Right lobe of liver (tissue), 6 donors: ENCODE data around the gene TBX10. TPM values are rescaled to one million over a fixed set of nuclear protein-coding genes. Genes with fewer than 3 reads are reported as not detected.

ENCODE experiments used
- ATAC-seq, 4 donors: fragments of 200-7000 bp; cut with Tn5 transposase; one replicate each; pipeline ENCODE4 v1.9.1; 2020; ENCODE audit warnings: mild to moderate bottlenecking in 4 of 4, moderate library complexity in 4 of 4
- DNase-seq, 3 donors: peaks; one replicate each; pipeline ENCODE4 v3.0.0-alpha.2; 2020
- H3K27ac ChIP-seq, 3 donors: fragments of 200-600 bp; one replicate each; pipeline ENCODE4 v1.8.0; 2022
- H3K27me3 ChIP-seq, 2 donors: fragments of 200-600 bp; one replicate each; pipeline ENCODE4 v1.8.0; 2022
- H3K36me3 ChIP-seq, 4 donors: fragments of 200-600 bp; sonication (generic) in 1 of 4; one replicate each; pipeline versions ENCODE4 v1.5.1 to v1.8.0; 2017 to 2022; ENCODE audit warnings: control low read depth in 1 of 4
- H3K4me1 ChIP-seq, 4 donors: fragments of 200-600 bp; sonication (generic) in 1 of 4; one replicate each; pipeline versions ENCODE4 v1.5.1 to v1.8.0; 2017 to 2022; ENCODE audit warnings: control low read depth in 1 of 4
- H3K4me3 ChIP-seq, 3 donors: fragments of 200-600 bp; one replicate each; pipeline ENCODE4 v1.8.0; 2022
- H3K9me3 ChIP-seq, 4 donors: fragments of 200-600 bp; sonication (generic) in 1 of 4; one replicate each; pipeline versions ENCODE4 v1.5.1 to v1.8.0; 2017 to 2022; ENCODE audit warnings: control low read depth in 1 of 4
- POLR2A ChIP-seq: fragments of 450-650 bp; IDR thresholded peaks from one replicate; pipeline ENCODE4 v1.6.1; 2017; ENCODE audit warnings: antibody characterized with exemption, mild to moderate bottlenecking
- WGBS: methylation state at CpG from one replicate; pipeline ENCODE4 v1.1.6; 2018; ENCODE audit warnings: low coverage, low lambda C conversion rate; ENCODE audit not compliant: insufficient coverage; ENCODE audit errors: missing lambda C conversion rate; 5-methylcytosine and 5-hydroxymethylcytosine counted together
- intact Hi-C, 2 donors: fragments of 100-400 bp; cut with DNase I; formaldehyde crosslinking; loops; one replicate each; pipeline versions ENCODE4 v1.11.2 to v1.14.1; 2022
- total RNA-seq, 6 experiments: library from RNA; depleted of rRNA in 2 of 6; stranded (reverse); fragments of >200 nt in 2 of 6; fragmentation: NEBNext Ultra II Directional in 3 of 6; extraction: Animal tissue kit (Norgen Biotek cat#: 25700) in 3 of 6; gene quantifications; one replicate each; pipeline versions ENCODE4 v1.1.0 to v1.2.4, GENCODE V29; 2016 to 2023
- TF ChIP-seq, protein P1 (sequence below), 4 donors: fragments of 200-600 bp in 3 of 4; fragments of 450-650 bp in 1 of 4; IDR thresholded peaks; one replicate each; pipeline versions ENCODE4 v1.5.1 to v1.8.0; 2016 to 2022; ENCODE audit warnings: antibody characterized with exemption in 4 of 4, mild to moderate bottlenecking in 2 of 4
- donor health status: DM: no; HTN: yes; CAD: no.
- donor health status: DM: no; HTN: no; CAD: no.
- donor health status: DM: no; HTN: no; CAD: no.
- donor health status: DM: no; HTN: yes; CAD: no.
- donor health status: DM: no; HTN: yes; CAD: no.

TBX10 gene
- total RNA-seq, 6 experiments from 2014 or later, result 0.24 to 0.49 (median 0.34) TPM; not detected in 1

DNA sequence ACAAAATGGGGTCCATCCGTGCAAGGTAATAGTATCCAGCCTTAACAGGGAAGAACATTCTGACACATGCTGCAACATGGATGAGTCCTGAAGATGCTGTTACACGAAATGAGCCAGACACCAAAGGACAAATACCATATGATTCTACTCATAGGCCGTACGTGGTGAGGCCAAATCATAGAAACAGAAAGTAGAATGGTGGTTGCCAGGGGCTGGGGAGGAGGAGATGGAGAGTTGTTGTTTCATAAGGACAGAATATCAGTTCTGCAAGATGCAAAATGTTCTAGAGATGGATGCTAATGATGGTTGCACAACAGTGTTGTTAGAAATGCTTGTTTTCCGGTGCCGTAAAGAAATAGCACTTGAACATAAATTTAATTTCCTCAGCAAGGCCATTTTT is 2.6 kb downstream of the TBX10 start:
- DNase-seq (no peak), ATAC-seq (no peak)
- Histone ChIP-seq H3K4me3 (no peak overlapping the region), H3K27ac (no peak overlapping the region), H3K27me3 (no peaks in the 10 kb centered on the region), H3K9me3 (no peaks in the 10 kb centered on the region), H3K4me1 (peaks cover 0 to 16% (median 5%) of the 10 kb centered on the region in 4 donors), H3K36me3 (no peaks in the 10 kb centered on the region)
- no peak for TF ChIP-seq POLR2A
- TF ChIP-seq, protein P1, sequence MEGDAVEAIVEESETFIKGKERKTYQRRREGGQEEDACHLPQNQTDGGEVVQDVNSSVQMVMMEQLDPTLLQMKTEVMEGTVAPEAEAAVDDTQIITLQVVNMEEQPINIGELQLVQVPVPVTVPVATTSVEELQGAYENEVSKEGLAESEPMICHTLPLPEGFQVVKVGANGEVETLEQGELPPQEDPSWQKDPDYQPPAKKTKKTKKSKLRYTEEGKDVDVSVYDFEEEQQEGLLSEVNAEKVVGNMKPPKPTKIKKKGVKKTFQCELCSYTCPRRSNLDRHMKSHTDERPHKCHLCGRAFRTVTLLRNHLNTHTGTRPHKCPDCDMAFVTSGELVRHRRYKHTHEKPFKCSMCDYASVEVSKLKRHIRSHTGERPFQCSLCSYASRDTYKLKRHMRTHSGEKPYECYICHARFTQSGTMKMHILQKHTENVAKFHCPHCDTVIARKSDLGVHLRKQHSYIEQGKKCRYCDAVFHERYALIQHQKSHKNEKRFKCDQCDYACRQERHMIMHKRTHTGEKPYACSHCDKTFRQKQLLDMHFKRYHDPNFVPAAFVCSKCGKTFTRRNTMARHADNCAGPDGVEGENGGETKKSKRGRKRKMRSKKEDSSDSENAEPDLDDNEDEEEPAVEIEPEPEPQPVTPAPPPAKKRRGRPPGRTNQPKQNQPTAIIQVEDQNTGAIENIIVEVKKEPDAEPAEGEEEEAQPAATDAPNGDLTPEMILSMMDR (IDR thresholded peaks at IDR 0.05), result no peak
- intact Hi-C loops, result no loop called here
- WGBS, result 46% methylated on average over 5 of the region's 6 CpGs

DNA sequence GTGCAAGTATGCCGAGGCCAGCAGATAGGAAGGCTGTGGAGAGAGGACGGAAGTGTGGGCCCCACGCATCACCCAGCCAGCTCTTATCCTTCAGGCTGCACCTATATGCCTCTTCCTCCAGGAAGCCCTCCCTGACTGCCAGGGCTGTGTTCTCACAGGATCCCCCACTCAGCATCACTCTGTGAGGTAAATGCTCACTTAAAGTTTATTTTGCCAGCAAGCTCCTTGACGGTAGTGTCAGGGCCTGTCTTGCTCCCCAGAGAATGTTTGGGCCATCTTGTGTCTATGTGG is 4.4 kb downstream of the TBX10 start:
- 80% methylated on average over 1 of the region's 4 CpGs for WGBS
- DNase-seq, result no peak
- H3K36me3 ChIP-seq, result no peaks in the 10 kb centered on the region

DNA sequence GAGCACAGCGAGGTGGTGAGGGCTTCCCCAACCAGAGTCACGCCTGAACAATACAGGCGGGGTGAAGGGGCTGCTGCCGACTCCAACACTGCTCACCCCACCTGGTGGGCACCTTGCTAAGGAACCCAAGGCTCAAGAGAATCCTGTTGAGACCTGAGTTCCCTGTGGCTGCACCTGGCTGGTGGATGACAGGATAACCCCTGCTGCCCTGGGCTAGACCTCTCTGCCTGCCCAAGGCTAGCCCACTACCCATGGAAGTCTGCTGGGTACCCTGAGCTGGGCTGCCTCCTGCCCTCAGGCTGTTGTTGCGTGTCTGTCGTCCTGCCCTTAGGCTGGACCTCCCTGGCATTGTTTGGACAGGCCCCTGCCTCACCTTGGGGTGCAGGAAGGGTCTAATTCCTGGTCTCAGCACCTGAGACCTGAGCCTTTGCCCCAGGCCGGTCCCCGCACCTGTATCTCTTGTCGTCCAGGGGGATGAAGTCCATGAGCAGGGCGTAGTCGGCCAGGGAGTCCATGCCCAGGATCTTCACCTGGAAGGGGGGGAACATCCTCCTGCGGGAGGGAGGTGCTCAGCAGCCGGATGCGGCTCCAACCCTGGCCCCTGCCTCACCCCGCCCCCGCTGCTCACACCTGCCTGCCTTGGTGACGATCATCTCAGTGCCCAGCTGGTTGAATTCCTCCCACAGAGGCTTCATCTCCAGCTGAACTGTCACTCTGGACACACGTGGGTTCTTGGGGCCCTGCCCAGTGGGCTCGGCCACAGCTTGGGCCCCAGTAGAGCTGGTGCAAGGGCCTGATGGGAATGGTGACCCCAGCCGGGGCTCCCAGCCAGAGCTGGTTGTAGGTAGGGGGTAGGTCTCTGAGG is 5.0 kb downstream of the TBX10 start:
- no peak for TF ChIP-seq POLR2A
- TF ChIP-seq, protein P1 (IDR thresholded peaks at IDR 0.05), result no peak
- DNase-seq, result no peak
- Histone ChIP-seq H3K27me3 (no peaks in the 10 kb centered on the region), H3K4me3 (no peak overlapping the region), H3K36me3 (no peaks in the 10 kb centered on the region), H3K4me1 (peaks cover 0 to 25% (median 12%) of the 10 kb centered on the region in 4 donors), H3K27ac (no peak overlapping the region), H3K9me3 (no peaks in the 10 kb centered on the region)
- 67% methylated on average over 1 of the region's 20 CpGs for WGBS
- ATAC-seq, result no peak
- intact Hi-C loops, result no loop called here

More for the DNA sequence above, 4.4 kb downstream of the TBX10 start:
- Histone ChIP-seq H3K9me3 (no peaks in the 10 kb centered on the region), H3K27ac (no peak overlapping the region), H3K27me3 (no peaks in the 10 kb centered on the region), H3K4me3 (no peak overlapping the region), H3K4me1 (peaks cover 0 to 27% (median 12%) of the 10 kb centered on the region in 4 donors)
- no peak for TF ChIP-seq POLR2A
- TF ChIP-seq, protein P1 (IDR thresholded peaks at IDR 0.05), result no peak
- intact Hi-C loops, result no loop called here
- no peak for ATAC-seq

DNA sequence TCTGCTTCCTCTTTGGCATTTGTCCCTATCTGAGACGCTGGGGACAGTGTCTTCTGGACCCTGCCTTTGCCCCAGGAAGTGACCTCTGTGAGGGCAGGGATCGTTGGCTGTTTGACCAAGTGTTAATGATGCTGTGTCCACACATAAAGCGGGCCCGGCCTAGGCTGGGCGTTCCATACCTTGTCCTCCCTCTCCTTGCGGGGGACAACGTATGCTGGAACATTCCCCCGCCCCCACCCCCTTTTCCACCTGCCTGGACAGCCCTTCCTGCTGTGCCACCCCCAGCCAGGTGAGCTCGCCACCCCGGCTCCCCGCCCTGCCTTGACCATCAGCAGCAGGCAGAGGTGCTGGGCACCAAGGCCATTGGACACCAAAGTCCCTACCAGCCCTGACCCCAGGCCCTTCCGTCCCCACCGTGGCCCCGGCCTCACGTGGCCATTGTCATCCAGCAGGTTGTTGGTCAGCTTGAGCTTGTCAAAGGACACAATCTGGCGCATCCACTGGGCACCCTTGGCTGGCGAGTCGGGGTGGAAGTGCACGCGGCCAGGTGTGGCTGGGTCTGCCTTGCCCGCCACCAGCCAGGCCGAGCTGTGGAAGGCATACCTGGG is 5.7 kb downstream of the TBX10 start:
- H3K27ac ChIP-seq, result no peak overlapping the region
- DNase-seq (peak in 2 of 3 donors; percentile 28 to 57), ATAC-seq (no peak)
- no peaks in the 10 kb centered on the region for H3K27me3 ChIP-seq
- TF ChIP-seq, protein P1 (IDR thresholded peaks at IDR 0.05), result no peak
- TF ChIP-seq POLR2A, result no peak
- no peaks in the 10 kb centered on the region for H3K9me3 ChIP-seq
- no peak overlapping the region for H3K4me3 ChIP-seq
- 61% methylated on average over 6 of the region's 22 CpGs for WGBS
- H3K4me1 ChIP-seq, result peaks cover 0 to 27% (median 13%) of the 10 kb centered on the region in 4 donors
- intact Hi-C loops, result no loop called here
- no peaks in the 10 kb centered on the region for H3K36me3 ChIP-seq
